H1 (cell line): ENCODE measurements around the gene TRABD2B. TPM values are rescaled to one million over a fixed set of nuclear protein-coding genes. Genes with fewer than 3 reads are reported as not detected.
A peak's percentile ranks its signal among the peaks of the same experiment; 100 is the strongest.

Experiments
- CTCF ChIA-PET: fragments of 300-600 bp; sonication (Branson Sonifier 250); formaldehyde crosslinking; loops from one replicate; lab custom pipeline; 2021; ENCODE audit not compliant: partially characterized antibody; lab: Charles Lee
- POLR2A ChIA-PET: fragments of 300-600 bp; sonication (Branson Sonifier 250); formaldehyde crosslinking; loops from one replicate; lab custom pipeline; 2021; ENCODE audit warnings: inconsistent platforms; ENCODE audit not compliant: partially characterized antibody; lab: Charles Lee
- DNase-seq, 2 experiments: peaks; one replicate each; pipeline versions ENCODE4 v3.0.0 to v3.0.0-alpha.2; 2010 to 2022; ENCODE audit warnings: low spot score in 2 of 2, low read depth in 1 of 2, mixed read lengths in 1 of 2
- FAIRE-seq: peaks from 2 replicates; lab custom pipeline; 2011; peaks lifted over from hg19 to GRCh38; lab: Jason Lieb, UNC
- H2AFZ ChIP-seq: 2 replicates; pipeline ENCODE4 v1.8.1; 2012; ENCODE audit warnings: low read length, inconsistent platforms
- H2AK5ac ChIP-seq: 2 replicates; pipeline ENCODE4 v1.6.1; 2013; ENCODE audit warnings: low read depth, low read length
- H2BK120ac ChIP-seq: replicated peaks from 2 replicates; pipeline ENCODE3; 2013; ENCODE audit warnings: low read depth, low read length, inconsistent platforms
- H2BK12ac ChIP-seq: 2 replicates; pipeline ENCODE4 v1.6.1; 2013; ENCODE audit warnings: low read depth, low read length
- H2BK15ac ChIP-seq: 2 replicates; pipeline ENCODE4 v1.6.1; 2013; ENCODE audit warnings: low read length
- H2BK20ac ChIP-seq: 2 replicates; pipeline ENCODE4 v1.6.1; 2013; ENCODE audit warnings: low read length
- H2BK5ac ChIP-seq: 2 replicates; pipeline ENCODE4 v1.6.1; 2013; ENCODE audit warnings: low read depth, low read length
- H3K14ac ChIP-seq: 2 replicates; pipeline ENCODE4 v1.6.1; 2013; ENCODE audit warnings: inconsistent platforms; ENCODE audit not compliant: insufficient read length
- H3K18ac ChIP-seq: 2 replicates; pipeline ENCODE4 v1.6.1; 2013; ENCODE audit warnings: low read length; ENCODE audit errors: extremely low read depth
- H3K23ac ChIP-seq: 2 replicates; pipeline ENCODE4 v1.6.1; 2013; ENCODE audit warnings: inconsistent platforms; ENCODE audit not compliant: insufficient read length
- H3K23me2 ChIP-seq: 2 replicates; pipeline ENCODE4 v1.6.1; 2013; ENCODE audit warnings: low read depth, low read length
- H3K27ac ChIP-seq: 2 replicates; pipeline ENCODE4 v1.6.1; 2011; ENCODE audit warnings: low read depth, low read length, inconsistent platforms
- H3K27me3 ChIP-seq, 4 experiments: replicated peaks in 1 of 4; 1 replicate in 1 of 4; 2 replicates in 3 of 4; pipeline versions ENCODE4 v1.6.1 to v1.8.1; 2011 to 2013; ENCODE audit warnings: low read length in 3 of 4, mild to moderate bottlenecking in 3 of 4, inconsistent platforms in 2 of 4, mixed read lengths in 2 of 4, moderate library complexity in 1 of 4; ENCODE audit not compliant: control insufficient read depth in 3 of 4, insufficient read depth in 3 of 4; ENCODE audit errors: extremely low read depth in 1 of 4
- H3K36me3 ChIP-seq, 4 experiments: 2 replicates each; pipeline versions ENCODE4 v1.6.1 to v1.8.1; 2011 to 2013; ENCODE audit warnings: mild to moderate bottlenecking in 4 of 4, low read length in 3 of 4, moderate library complexity in 2 of 4, control low read depth in 1 of 4, inconsistent platforms in 1 of 4; ENCODE audit not compliant: insufficient read depth in 4 of 4, control insufficient read depth in 2 of 4
- H3K4ac ChIP-seq: replicated peaks from 2 replicates; pipeline ENCODE3; 2013; ENCODE audit warnings: low read length, low read depth, mixed read lengths, inconsistent platforms; ENCODE audit not compliant: insufficient read length
- H3K4me1 ChIP-seq, 4 experiments: replicated peaks in 1 of 4; 1 replicate in 1 of 4; 2 replicates in 3 of 4; pipeline versions ENCODE4 v1.6.1 to v1.8.1; 2011 to 2013; ENCODE audit warnings: low read length in 3 of 4, inconsistent platforms in 2 of 4, mixed read lengths in 1 of 4; ENCODE audit not compliant: insufficient read depth in 4 of 4, control insufficient read depth in 3 of 4
- H3K4me2 ChIP-seq, 2 experiments: 2 replicates each; pipeline versions ENCODE4 v1.6.1 to v1.8.1; 2011 to 2013; ENCODE audit warnings: low read depth in 2 of 2, low read length in 2 of 2, control low read depth in 1 of 2, inconsistent platforms in 1 of 2, mild to moderate bottlenecking in 1 of 2; ENCODE audit not compliant: insufficient read depth in 1 of 2
- H3K4me3 ChIP-seq, 4 experiments: fragments of 200-600, 300-600 bp in 1 of 4; sonication (generic), shearing (Covaris generic), sonication (Bioruptor Twin) in 1 of 4; 2 replicates each; pipeline versions ENCODE4 v1.5.1 to v1.8.1; 2011 to 2016; ENCODE audit warnings: low read length in 4 of 4, low read depth in 3 of 4, control low read depth in 2 of 4, inconsistent platforms in 2 of 4, mild to moderate bottlenecking in 2 of 4, mixed read lengths in 1 of 4, moderate library complexity in 1 of 4; ENCODE audit not compliant: insufficient read depth in 2 of 4; ENCODE audit errors: extremely low read depth in 1 of 4
- H3K56ac ChIP-seq: replicated peaks from 2 replicates; pipeline ENCODE3; 2013; ENCODE audit warnings: low read depth, mild to moderate bottlenecking, mixed read lengths, low read length, inconsistent platforms; ENCODE audit not compliant: insufficient read length
- H3K79me1 ChIP-seq: 2 replicates; pipeline ENCODE4 v1.6.1; 2013; ENCODE audit warnings: low read depth, low read length, control low read depth
- H3K79me2 ChIP-seq, 2 experiments: 2 replicates each; pipeline versions ENCODE4 v1.6.1 to v1.8.1; 2012 to 2013; ENCODE audit warnings: low read length in 2 of 2, mild to moderate bottlenecking in 2 of 2, inconsistent platforms in 1 of 2; ENCODE audit not compliant: insufficient read depth in 2 of 2, control insufficient read depth in 1 of 2
- H3K9ac ChIP-seq, 4 experiments: replicated peaks in 1 of 4; 1 replicate in 1 of 4; 2 replicates in 3 of 4; pipeline versions ENCODE4 v1.6.1 to v1.8.1; 2011 to 2013; ENCODE audit warnings: low read depth in 3 of 4, low read length in 3 of 4, control low read depth in 2 of 4, mild to moderate bottlenecking in 2 of 4, moderate library complexity in 2 of 4, inconsistent platforms in 1 of 4; ENCODE audit errors: extremely low read depth in 1 of 4
- H3K9me3 ChIP-seq, 2 experiments: 2 replicates each; pipeline versions ENCODE4 v1.6.1 to v1.8.1; 2012 to 2013; ENCODE audit warnings: mild to moderate bottlenecking in 2 of 2, moderate library complexity in 2 of 2, control low read depth in 1 of 2, inconsistent platforms in 1 of 2, low read depth in 1 of 2, low read length in 1 of 2, mixed read lengths in 1 of 2; ENCODE audit not compliant: insufficient read depth in 2 of 2
- H4K20me1 ChIP-seq, 2 experiments: replicated peaks in 1 of 2; 2 replicates each; pipeline versions ENCODE3 to v1.8.1; 2011 to 2013; ENCODE audit warnings: inconsistent platforms in 2 of 2, low read length in 2 of 2, mild to moderate bottlenecking in 1 of 2; ENCODE audit not compliant: insufficient read depth in 2 of 2, control insufficient read depth in 1 of 2
- H4K5ac ChIP-seq: 2 replicates; pipeline ENCODE4 v1.6.1; 2013; ENCODE audit warnings: low read length, low read depth, mixed read lengths, inconsistent platforms; ENCODE audit not compliant: insufficient read length
- H4K8ac ChIP-seq: 2 replicates; pipeline ENCODE4 v1.8.0; 2013; ENCODE audit warnings: mild to moderate bottlenecking, moderate library complexity, low read length, inconsistent platforms; ENCODE audit not compliant: insufficient read depth; ENCODE audit errors: extremely low read depth
- H4K91ac ChIP-seq: replicated peaks from 2 replicates; pipeline ENCODE3; 2013; ENCODE audit warnings: low read length, mixed read lengths, inconsistent platforms; ENCODE audit not compliant: insufficient read length
- ASH2L ChIP-seq: fragments of 200-600, 300-600 bp; sonication (generic); IDR thresholded peaks from one replicate; pipeline ENCODE4 v1.7.1; 2017; ENCODE audit warnings: low read length
- BACH1 ChIP-seq: IDR thresholded peaks from 2 replicates; pipeline ENCODE4 v1.6.1; 2012; ENCODE audit warnings: low read length, improper control_type of control experiment
- BCL11A ChIP-seq, 2 experiments: IDR thresholded peaks; one replicate each; pipeline ENCODE4 v1.6.1; 2011; ENCODE audit warnings: low read depth in 2 of 2, low read length in 2 of 2, mild to moderate bottlenecking in 2 of 2
- CEBPB ChIP-seq: IDR thresholded peaks from 2 replicates; pipeline ENCODE4 v1.6.1; 2012; ENCODE audit warnings: low read depth, low read length
- CREB1 ChIP-seq: IDR thresholded peaks from 2 replicates; pipeline ENCODE4 v1.6.1; 2012; ENCODE audit warnings: inconsistent platforms
- GABPA ChIP-seq: IDR thresholded peaks from 2 replicates; pipeline ENCODE4 v1.6.1; 2011; ENCODE audit warnings: mild to moderate bottlenecking, low read length, moderate library complexity, borderline replicate concordance; ENCODE audit not compliant: insufficient read depth
- NANOG ChIP-seq: IDR thresholded peaks from 2 replicates; pipeline ENCODE4 v1.6.1; 2011; ENCODE audit warnings: low read length, low read depth, mild to moderate bottlenecking, inconsistent platforms; ENCODE audit not compliant: insufficient read depth, poor library complexity, severe bottlenecking
- NRF1 ChIP-seq: IDR thresholded peaks from 2 replicates; pipeline ENCODE4 v1.6.1; 2011; ENCODE audit warnings: mild to moderate bottlenecking, low read depth, low read length, improper control_type of control experiment
- RAD21 ChIP-seq, 2 experiments: IDR thresholded peaks in 1 of 2; conservative IDR thresholded peaks in 1 of 2; 2 replicates each; pipeline ENCODE4 v1.6.1; 2011; ENCODE audit warnings: low read depth in 2 of 2, low read length in 2 of 2, improper control_type of control experiment in 1 of 2, inconsistent platforms in 1 of 2, mild to moderate bottlenecking in 1 of 2, moderate library complexity in 1 of 2
- RXRA ChIP-seq: IDR thresholded peaks from 2 replicates; pipeline ENCODE4 v1.6.1; 2011; ENCODE audit warnings: low read depth, mild to moderate bottlenecking, low read length, moderate library complexity; ENCODE audit not compliant: insufficient read depth
- SP2 ChIP-seq: IDR thresholded peaks from 2 replicates; pipeline ENCODE4 v1.6.1; 2012; ENCODE audit warnings: mild to moderate bottlenecking, low read length, inconsistent platforms
- ZNF274 ChIP-seq: IDR thresholded peaks from 2 replicates; pipeline ENCODE4 v1.7.0; 2012; ENCODE audit warnings: low read length, borderline replicate concordance; ENCODE audit errors: extremely low read depth
- WGBS, 2 experiments: shearing (Covaris generic) in 1 of 2; methylation state at CpG; one replicate each; pipeline versions ENCODE4 v1.1.6 to v1.1.7; 2013 to 2015; ENCODE audit warnings: low lambda C conversion rate in 2 of 2, mixed read lengths in 2 of 2, inconsistent platforms in 1 of 2, low coverage in 1 of 2, missing lambda C conversion rate in 1 of 2; ENCODE audit not compliant: insufficient replicate concordance in 2 of 2, insufficient coverage in 1 of 2, insufficient read length in 1 of 2; ENCODE audit errors: extremely low coverage in 1 of 2, missing lambda C conversion rate in 1 of 2; 5-methylcytosine and 5-hydroxymethylcytosine counted together
- polyA plus RNA-seq, 7 experiments: library from polyadenylated mRNA; depleted of rRNA in 3 of 7; stranded (reverse) in 5 of 7; unstranded in 2 of 7; fragments of >200 nt in 5 of 7; fragments of 200-250 nt in 2 of 7; gene quantifications; 1 replicate in 5 of 7; 2 replicates in 1 of 7; 4 replicates in 1 of 7; pipeline versions ENCODE4 v1.2.1 to v1.2.3, GENCODE V29; 2011 to 2013; ENCODE audit warnings: missing spikeins in 2 of 7, mixed read lengths in 2 of 7
- total RNA-seq: library from RNA; stranded (reverse); fragmentation: NEBNext Ultra II Directional; extraction: Animal tissue kit (Norgen Biotek cat#: 25700); gene quantifications from 2 replicates; pipeline ENCODE4 v1.2.1, GENCODE V29; 2021
- TF ChIP-seq, protein P1 (sequence below): IDR thresholded peaks from 2 replicates; pipeline ENCODE4 v1.6.1; 2012; ENCODE audit warnings: low read length, inconsistent platforms

The TRABD2B gene
- total and polyA plus RNA-seq, 2 of the 8 experiments (the other 6 are each of a cell fraction or from before 2014, with no cell fraction given): 0.95 to 3.4 TPM

- Histone ChIP-seq H3K27ac (no peak overlapping the region), H3K4me1 (peaks cover 0 to 3% (median 1%) of the 10 kb centered on the region in 4 experiments; a peak in 2 of 7 replicates), H3K9ac (no peak overlapping the region), H3K14ac (no peak overlapping the region), H3K56ac (no peak overlapping the region), H3K23me2 (no peaks in the 10 kb centered on the region), H3K4me2 (no peak overlapping the region), H3K79me1 (no peaks in the 10 kb centered on the region), H3K79me2 (no peaks in the 10 kb centered on the region), H3K4ac (no peak overlapping the region), H2BK12ac (no peak overlapping the region), H2BK15ac (no peak overlapping the region), H3K9me3 (no peaks in the 10 kb centered on the region), H4K8ac (no peak overlapping the region), H4K91ac (no peak overlapping the region), H3K27me3 (no peaks in the 10 kb centered on the region), H3K18ac (no peak overlapping the region), H2BK5ac (no peak overlapping the region), H2BK120ac (no peak overlapping the region), H3K4me3 (no peak overlapping the region), H4K20me1 (no peaks in the 10 kb centered on the region), H2BK20ac (no peak overlapping the region), H4K5ac (no peak overlapping the region), H2AFZ (no peak overlapping the region), H3K36me3 (no peaks in the 10 kb centered on the region), H3K23ac (no peak overlapping the region), H2AK5ac (0 out of 2 replicates have a peak overlapping the region, but pooled peaks have one; percentile 28)
- DNase-seq: no peak
- FAIRE-seq: no peak
- ChIA-PET POLR2A (no interaction called here), CTCF (interaction anchor here (1.5 to 1.9 kb wide), 2 partner anchors 22 to 54 kb away, joined by 4 to 6 read pairs; no protein-coding TSS in a partner anchor)
- 94% methylated on average over 2 of the region's 2 CpGs; no CpG with 5 or more reads in 1 of the 2 experiments for WGBS, 2 experiments
- no peak for TF ChIP-seq NANOG
- TF ChIP-seq RAD21 (IDR thresholded peaks at IDR 0.05 in 1 of 2, conservative IDR thresholded peaks at IDR 0.05 in 1 of 2; ENCODE audit: low read depth in 2 of 2, low read length in 2 of 2): no peak
- TF ChIP-seq ZNF274: no peak
- TF ChIP-seq, protein P1, sequence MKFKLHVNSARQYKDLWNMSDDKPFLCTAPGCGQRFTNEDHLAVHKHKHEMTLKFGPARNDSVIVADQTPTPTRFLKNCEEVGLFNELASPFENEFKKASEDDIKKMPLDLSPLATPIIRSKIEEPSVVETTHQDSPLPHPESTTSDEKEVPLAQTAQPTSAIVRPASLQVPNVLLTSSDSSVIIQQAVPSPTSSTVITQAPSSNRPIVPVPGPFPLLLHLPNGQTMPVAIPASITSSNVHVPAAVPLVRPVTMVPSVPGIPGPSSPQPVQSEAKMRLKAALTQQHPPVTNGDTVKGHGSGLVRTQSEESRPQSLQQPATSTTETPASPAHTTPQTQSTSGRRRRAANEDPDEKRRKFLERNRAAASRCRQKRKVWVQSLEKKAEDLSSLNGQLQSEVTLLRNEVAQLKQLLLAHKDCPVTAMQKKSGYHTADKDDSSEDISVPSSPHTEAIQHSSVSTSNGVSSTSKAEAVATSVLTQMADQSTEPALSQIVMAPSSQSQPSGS: no peak
- TF ChIP-seq SP2: no peak
- no peak for TF ChIP-seq CREB1
- no peak for TF ChIP-seq BCL11A (IDR thresholded peaks at IDR 0.05; ENCODE audit: low read depth in 2 of 2, low read length in 2 of 2)
- TF ChIP-seq GABPA: no peak
- TF ChIP-seq NRF1: no peak
- no peak for TF ChIP-seq CEBPB
- no peak for TF ChIP-seq RXRA
- no peak for TF ChIP-seq BACH1
- no peak for TF ChIP-seq ASH2L
Observed at GRCh38 chr1:47808612-47809011, 188.6 kb downstream of the TRABD2B start.
